Neural cell (in vitro differentiated cells): Measurements from ENCODE around the gene DCC. TPM values are rescaled to one million over a fixed set of nuclear protein-coding genes. Genes with fewer than 3 reads are reported as not detected.

Source experiments
- H2AFZ ChIP-seq: fragments of 200-600, 300-800 bp; sonication (generic), shearing (Covaris generic); 2 replicates; pipeline ENCODE4 v1.6.0; 2014; ENCODE audit warnings: low read depth, mild to moderate bottlenecking, antibody characterized with exemption, low read length, moderate library complexity
- H3F3A ChIP-seq: fragments of 200-600 bp; shearing (Covaris generic); 2 replicates; pipeline ENCODE4 v1.6.1; 2016; ENCODE audit warnings: mild to moderate bottlenecking, moderate library complexity, mixed read lengths, antibody characterized with exemption, low read length; ENCODE audit not compliant: insufficient read depth, poor library complexity, severe bottlenecking
- H3K27ac ChIP-seq: fragments of 200-600, 300-800 bp; sonication (generic), shearing (Covaris generic); 2 replicates; pipeline ENCODE4 v1.5.1; 2014; ENCODE audit warnings: mild to moderate bottlenecking, low read length, moderate library complexity
- H3K27me3 ChIP-seq: fragments of 300-800, 200-600 bp; sonication (generic), shearing (Covaris generic); 2 replicates; pipeline ENCODE4 v1.6.0; 2014; ENCODE audit warnings: mild to moderate bottlenecking, low read depth, low read length, moderate library complexity; ENCODE audit not compliant: insufficient read depth
- H3K36me3 ChIP-seq: fragments of 300-800, 200-600 bp; sonication (generic), shearing (Covaris generic); 2 replicates; pipeline ENCODE4 v1.5.1; 2014; ENCODE audit warnings: mild to moderate bottlenecking, antibody characterized with exemption, low read length, moderate library complexity; ENCODE audit not compliant: insufficient read depth
- H3K4me2 ChIP-seq: fragments of 300-800, 200-600 bp; sonication (generic), shearing (Covaris generic); 2 replicates; pipeline ENCODE4 v1.6.0; 2014; ENCODE audit warnings: mild to moderate bottlenecking, low read length
- H3K4me3 ChIP-seq: fragments of 300-800, 200-600 bp; sonication (generic), shearing (Covaris generic); 2 replicates; pipeline ENCODE4 v1.5.1; 2014; ENCODE audit warnings: mild to moderate bottlenecking, low read length, moderate library complexity
- H3K79me2 ChIP-seq: fragments of 200-600 bp; shearing (Covaris generic); replicated peaks from 2 replicates; pipeline ENCODE4 v1.6.0; 2014; ENCODE audit warnings: mild to moderate bottlenecking, low read length, moderate library complexity; ENCODE audit not compliant: insufficient read depth
- H3K9ac ChIP-seq: fragments of 300-800, 200-600 bp; sonication (generic), shearing (Covaris generic); 2 replicates; pipeline ENCODE4 v1.6.1; 2016; ENCODE audit warnings: mild to moderate bottlenecking, low read length, mixed read lengths
- H3K9me2 ChIP-seq: fragments of 200-600 bp; shearing (Covaris generic); 2 replicates; pipeline ENCODE4 v1.6.1; 2016; ENCODE audit warnings: mild to moderate bottlenecking, low read length, mixed read lengths; ENCODE audit not compliant: insufficient read depth
- H3K9me3 ChIP-seq: fragments of 200-600, 300-800 bp; sonication (generic), shearing (Covaris generic); 2 replicates; pipeline ENCODE4 v1.6.1; 2016; ENCODE audit warnings: mild to moderate bottlenecking, mixed run types, low read length, moderate library complexity, mixed read lengths
- H4K20me1 ChIP-seq: fragments of 200-600 bp; shearing (Covaris generic); 2 replicates; pipeline ENCODE4 v1.6.1; 2016; ENCODE audit warnings: mild to moderate bottlenecking, mixed run types; ENCODE audit not compliant: insufficient read depth
- CTCF ChIP-seq: fragments of 450-650 bp; IDR thresholded peaks from 2 replicates; pipeline ENCODE4 v1.5.1; 2014; ENCODE audit warnings: antibody characterized with exemption, mild to moderate bottlenecking, moderate library complexity; ENCODE audit not compliant: poor library complexity, severe bottlenecking
- EP300 ChIP-seq: fragments of 450-650 bp; conservative IDR thresholded peaks from 2 replicates; pipeline ENCODE4 v1.6.1; 2014; ENCODE audit warnings: antibody characterized with exemption, mild to moderate bottlenecking, moderate library complexity; ENCODE audit not compliant: poor library complexity, severe bottlenecking
- EZH2 ChIP-seq: fragments of 200-600, 300-800 bp; shearing (Covaris generic), sonication (generic); IDR thresholded peaks from 2 replicates; pipeline ENCODE4 v1.6.1; 2014; ENCODE audit warnings: antibody characterized with exemption, low read length, borderline replicate concordance, mild to moderate bottlenecking; ENCODE audit not compliant: insufficient read depth, poor library complexity, severe bottlenecking
- POLR2AphosphoS5 ChIP-seq: IDR thresholded peaks from 2 replicates; pipeline ENCODE4 v1.6.1; 2012
- RAD21 ChIP-seq: fragments of 450-650 bp; conservative IDR thresholded peaks from 2 replicates; pipeline ENCODE4 v1.6.1; 2014; ENCODE audit warnings: antibody characterized with exemption, mild to moderate bottlenecking, moderate library complexity
- REST ChIP-seq: IDR thresholded peaks from 2 replicates; pipeline ENCODE4 v1.6.1; 2012; ENCODE audit warnings: borderline replicate concordance
- SMC3 ChIP-seq: fragments of 450-650 bp; conservative IDR thresholded peaks from 2 replicates; pipeline ENCODE4 v1.6.1; 2014; ENCODE audit warnings: antibody characterized with exemption, mild to moderate bottlenecking, moderate library complexity; ENCODE audit not compliant: poor library complexity
- TAF1 ChIP-seq: IDR thresholded peaks from 2 replicates; pipeline ENCODE4 v1.6.1; 2012; ENCODE audit warnings: low read depth
- polyA plus RNA-seq: library from polyadenylated mRNA; depleted of rRNA; stranded (reverse); fragments of >200 nt; gene quantifications from 2 replicates; pipeline ENCODE4 v1.2.3, GENCODE V29; 2014

DCC gene
- polyA plus RNA-seq, 1 donor from 2014 or later = 40.7 TPM

- no peaks in the 10 kb centered on the region for H3K9me3 ChIP-seq
- no peak overlapping the region for H2AFZ ChIP-seq
- no peaks in the 10 kb centered on the region for H3K9me2 ChIP-seq
- no peak for TF ChIP-seq EP300
- no peak for TF ChIP-seq RAD21
- no peak for TF ChIP-seq EZH2
- no peak for TF ChIP-seq TAF1
- no peak for TF ChIP-seq POLR2AphosphoS5
- no peak for TF ChIP-seq CTCF
- TF ChIP-seq SMC3 = no peak
- H3F3A ChIP-seq = no peaks in the 10 kb centered on the region
- no peaks in the 10 kb centered on the region for H3K36me3 ChIP-seq
- no peaks in the 10 kb centered on the region for H3K27me3 ChIP-seq
- H3K27ac ChIP-seq = no peak overlapping the region
- no peaks in the 10 kb centered on the region for H3K79me2 ChIP-seq
- H3K9ac ChIP-seq = no peak overlapping the region
- no peak overlapping the region for H3K4me3 ChIP-seq
- H4K20me1 ChIP-seq = no peaks in the 10 kb centered on the region
- no peak overlapping the region for H3K4me2 ChIP-seq
Observed at GRCh38 chr18:53254265-53254664, 914.3 kb downstream of the DCC start.

- Histone ChIP-seq H3K9me3 (no peaks in the 10 kb centered on the region), H3K79me2 (no peaks in the 10 kb centered on the region), H3K9ac (no peak overlapping the region), H3K4me2 (no peak overlapping the region), H3K4me3 (no peak overlapping the region), H4K20me1 (no peaks in the 10 kb centered on the region), H2AFZ (no peak overlapping the region), H3K9me2 (no peaks in the 10 kb centered on the region), H3K27me3 (no peaks in the 10 kb centered on the region), H3K36me3 (no peaks in the 10 kb centered on the region), H3K27ac (no peak overlapping the region), H3F3A (no peaks in the 10 kb centered on the region)
- TF ChIP-seq EP300 (no peak), REST (no peak), SMC3 (no peak)
Observed at GRCh38 chr18:53261241-53261640, 921.2 kb downstream of the DCC start.

- no peak overlapping the region for H3K4me2 ChIP-seq
- no peaks in the 10 kb centered on the region for H3K79me2 ChIP-seq
- no peaks in the 10 kb centered on the region for H3K9me2 ChIP-seq
- no peak overlapping the region for H3K9ac ChIP-seq
- H2AFZ ChIP-seq = no peak overlapping the region
- no peak for TF ChIP-seq TAF1
- TF ChIP-seq REST = no peak
- H3F3A ChIP-seq = peaks cover 4% of the 10 kb centered on the region
- H3K36me3 ChIP-seq = no peaks in the 10 kb centered on the region
- no peaks in the 10 kb centered on the region for H4K20me1 ChIP-seq
- H3K9me3 ChIP-seq = no peaks in the 10 kb centered on the region
- H3K27ac ChIP-seq = no peak overlapping the region
- H3K4me3 ChIP-seq = no peak overlapping the region
- H3K27me3 ChIP-seq = no peaks in the 10 kb centered on the region
Observed at GRCh38 chr18:53266850-53267249, 926.9 kb downstream of the DCC start.
